ELR (cell line): ENCODE measurements around the gene MARCKSL1.
"Not testable (repeated sequence)": the region's sequence is repeated elsewhere in the genome, so short reads cannot be mapped to it uniquely, and the experiment has no call there.

Source experiments
- DNase-seq: peaks from one replicate; pipeline ENCODE4 v3.0.0-alpha.2; 2015; ENCODE audit warnings: low read depth

Gene MARCKSL1

DNA sequence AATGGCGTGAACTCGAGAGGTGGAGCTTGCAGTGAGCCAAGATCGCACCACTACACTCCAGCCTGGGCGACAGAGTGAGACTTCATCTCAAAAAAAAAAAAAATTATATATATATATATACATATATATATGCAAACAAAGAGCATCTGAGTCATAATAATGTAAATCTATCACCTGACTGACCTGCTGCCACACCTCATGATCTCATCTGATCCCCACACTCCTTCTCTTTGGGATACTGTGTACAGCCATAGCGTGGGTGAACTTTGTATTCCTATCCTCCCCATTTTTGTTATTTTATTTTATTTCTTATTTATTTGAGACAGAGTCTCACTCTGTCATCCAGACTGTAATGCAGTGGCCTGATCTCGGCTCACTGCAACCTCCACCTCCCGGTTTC lies 46.8 kb downstream of the MARCKSL1 start:
- DNase-seq, result no peak

DNA sequence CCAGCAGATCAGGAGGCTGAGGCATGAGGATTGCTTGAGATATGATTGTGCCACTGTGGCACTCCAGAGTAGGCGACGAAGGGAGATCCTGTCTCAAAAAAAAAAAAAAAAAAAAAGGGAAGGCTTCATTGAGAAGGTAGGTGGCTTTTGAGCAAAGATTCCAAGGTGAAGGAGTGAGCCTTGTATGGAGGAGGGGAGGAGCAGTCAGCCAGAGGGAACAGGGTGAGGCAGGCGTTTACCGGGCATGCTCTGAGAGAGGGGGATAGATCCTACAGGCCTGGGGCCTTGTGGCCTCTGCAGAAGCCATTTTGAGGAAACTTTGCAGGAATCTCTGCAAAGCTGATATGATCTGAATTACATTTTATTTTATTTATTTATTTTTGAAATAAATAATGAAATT lies 49.3 kb downstream of the MARCKSL1 start:
- no peak for DNase-seq

DNA sequence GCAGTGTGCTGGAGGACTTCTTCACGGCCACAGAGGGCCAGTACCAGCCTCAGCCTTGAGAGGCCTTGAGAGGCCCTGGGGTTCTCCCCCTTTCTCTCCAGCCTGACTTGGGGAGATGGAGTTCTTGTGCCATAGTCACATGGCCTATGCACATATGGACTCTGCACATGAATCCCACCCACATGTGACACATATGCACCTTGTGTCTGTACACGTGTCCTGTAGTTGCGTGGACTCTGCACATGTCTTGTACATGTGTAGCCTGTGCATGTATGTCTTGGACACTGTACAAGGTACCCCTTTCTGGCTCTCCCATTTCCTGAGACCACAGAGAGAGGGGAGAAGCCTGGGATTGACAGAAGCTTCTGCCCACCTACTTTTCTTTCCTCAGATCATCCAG lies 50.4 kb downstream of the MARCKSL1 start:
- DNase-seq, result no peak

DNA sequence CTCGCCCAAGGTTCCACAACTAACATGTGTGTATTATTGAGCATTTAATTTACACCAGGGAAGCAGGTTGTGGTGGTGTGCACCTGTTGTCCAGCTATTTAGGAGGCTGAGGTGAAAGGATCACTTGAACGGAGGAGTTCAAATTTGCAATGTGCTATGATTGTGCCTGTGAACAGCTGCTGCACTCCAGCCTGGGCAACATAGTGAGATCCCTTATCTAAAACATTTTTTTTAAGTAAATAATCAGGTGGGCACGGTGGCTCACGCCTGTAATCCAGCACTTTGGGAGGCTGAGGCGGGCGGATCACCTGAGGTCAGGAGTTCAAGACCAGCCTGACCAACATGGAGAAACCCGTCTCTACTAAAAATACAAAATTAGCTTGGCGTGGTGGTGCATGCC lies 51.3 kb downstream of the MARCKSL1 start:
- not testable (repeated sequence) for DNase-seq
